ENCODE data around the gene CYP26B1.
A peak's percentile ranks its signal among the peaks of the same experiment; 100 is the strongest.

Gene CYP26B1

GRCh38 chr2:72147303-72147971 lies at the start of gene CYP26B1:
Gene CYP26B1, minus strand, starts transcription at chr2:72147862. Its CDS starts 28 bp downstream, at chr2:72147834.
- ATAC-seq (no peak), DNase-seq (peak; percentile 18)

GRCh38 chr2:72193723-72194122 lies 46.1 kb upstream of the CYP26B1 start:
- ATAC-seq (no peak), DNase-seq (no peak)

DNA sequence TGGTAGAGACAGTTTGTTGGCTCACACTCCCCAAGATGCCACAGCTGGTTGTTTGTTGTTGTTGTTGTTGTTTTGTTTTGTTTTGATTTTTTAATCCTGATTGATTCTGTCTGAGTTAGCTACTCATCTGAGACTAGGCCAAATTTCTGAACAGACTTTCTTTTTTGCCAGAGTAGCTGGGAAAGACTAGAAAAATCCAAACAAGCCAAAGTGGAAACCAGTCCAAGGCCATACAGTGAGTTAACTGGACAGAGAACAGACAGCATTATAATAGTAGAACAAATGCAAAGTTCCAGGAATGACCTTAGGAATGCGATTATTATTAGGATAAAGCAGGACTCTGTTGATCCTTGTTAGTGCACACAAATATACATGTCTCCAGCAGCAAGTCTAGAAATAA lies 43.8 kb upstream of the CYP26B1 start:
- DNase-seq (no peak), ATAC-seq (no peak)

DNA sequence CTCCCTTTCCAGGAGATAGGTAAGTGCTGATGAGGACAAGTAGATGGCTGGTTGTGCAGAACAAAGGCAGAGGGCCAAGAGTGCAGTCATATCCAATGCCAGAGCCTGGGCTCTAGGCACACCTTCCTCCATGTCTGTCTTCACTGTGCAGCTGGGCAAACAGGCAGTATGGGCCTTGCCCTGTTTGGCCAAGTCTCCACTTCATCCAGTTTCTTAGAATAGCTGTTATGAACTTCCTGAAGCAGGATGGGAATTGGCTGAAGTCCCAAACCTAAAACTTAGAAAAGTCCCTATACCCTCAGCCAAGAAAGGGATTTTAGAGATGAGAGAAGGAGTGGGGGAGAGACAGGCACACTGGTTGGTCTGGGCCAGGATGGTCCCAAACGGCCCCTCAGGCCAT lies 37.5 kb upstream of the CYP26B1 start:
- no peak for DNase-seq
- no peak for ATAC-seq

- no peak for DNase-seq
- ATAC-seq: no peak
These were observed 35.8 kb upstream of the CYP26B1 start for GRCh38 chr2:72183466-72183865.

DNA sequence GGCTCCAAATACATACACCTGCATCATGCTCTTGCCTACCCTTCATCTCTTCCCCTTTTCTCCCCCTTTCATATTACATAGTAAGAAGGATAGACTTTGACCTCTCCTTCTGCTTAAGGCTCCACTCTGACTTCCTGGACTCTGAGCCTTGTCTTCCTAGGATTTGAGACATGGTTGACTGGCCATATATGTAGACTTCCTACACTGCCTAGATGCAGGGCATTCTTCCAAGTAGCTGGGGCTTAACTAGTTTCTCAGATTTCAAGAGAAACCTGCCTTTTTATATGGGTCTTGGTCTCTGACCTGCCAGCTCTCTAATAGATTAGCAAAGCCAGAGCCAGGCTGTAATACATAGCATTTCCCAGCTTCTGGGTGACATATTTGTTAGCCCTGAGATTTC lies 35.4 kb upstream of the CYP26B1 start:
- DNase-seq: no peak
- no peak for ATAC-seq

DNA sequence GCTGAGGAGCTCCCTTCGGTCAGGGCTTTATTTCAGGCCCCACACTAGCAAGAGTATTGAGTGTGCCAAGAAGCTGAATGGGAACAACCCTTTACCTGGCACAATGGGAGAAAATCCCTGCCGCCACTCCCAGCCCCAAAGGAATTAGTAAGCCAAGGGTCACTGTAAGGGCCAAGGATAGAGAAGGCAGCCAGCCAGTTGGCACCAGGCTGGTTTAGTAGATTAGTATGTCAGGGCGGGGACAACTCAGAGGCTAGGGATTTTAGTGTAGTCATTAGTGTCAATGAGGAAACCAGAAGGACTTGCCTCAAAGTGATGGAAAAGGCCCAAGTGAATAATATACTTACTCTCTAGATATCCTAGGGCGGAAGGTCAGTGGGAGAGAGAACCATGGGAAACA lies 34.9 kb upstream of the CYP26B1 start:
- DNase-seq (no peak), ATAC-seq (no peak)

DNA sequence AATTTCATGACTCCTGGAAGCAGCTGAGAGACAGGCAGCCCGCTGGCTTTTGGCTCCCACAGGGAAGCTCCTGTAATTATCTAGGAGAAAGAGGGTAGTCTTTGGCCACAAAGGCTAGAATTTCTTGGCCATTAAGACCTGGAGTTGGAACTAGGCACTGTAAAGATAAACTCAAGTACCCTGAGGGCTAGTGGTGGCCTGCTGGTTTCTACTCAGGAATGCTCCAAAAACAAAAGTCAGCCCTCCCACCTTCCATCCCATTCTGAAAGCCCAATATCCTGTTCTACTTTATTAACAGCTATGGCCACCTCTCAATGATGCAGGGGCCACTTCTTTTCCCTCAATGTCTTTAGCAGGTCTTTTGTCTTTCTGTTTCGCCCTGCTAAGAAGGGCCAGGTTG lies 34.0 kb upstream of the CYP26B1 start:
- DNase-seq (no peak), ATAC-seq (no peak)

DNA sequence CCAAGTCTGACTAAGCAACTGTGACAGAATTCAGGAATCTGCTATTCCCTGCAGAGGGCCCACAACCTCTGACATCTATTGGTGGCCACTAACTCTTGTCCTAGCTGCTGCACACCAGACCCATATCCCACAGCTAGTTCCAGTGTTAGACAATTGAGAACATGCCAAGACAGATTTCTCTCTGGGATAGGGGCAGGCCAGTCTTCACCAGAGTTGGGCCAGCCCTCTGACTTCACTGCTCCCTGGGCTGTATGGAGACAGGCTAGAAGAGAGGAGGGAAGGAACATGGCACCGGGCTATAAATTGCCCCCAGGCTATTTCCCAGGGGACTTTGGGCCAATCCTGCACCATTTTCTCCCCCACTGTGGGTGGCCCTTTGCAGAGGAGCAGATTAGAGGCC lies 32.7 kb upstream of the CYP26B1 start:
- no peak for DNase-seq
- ATAC-seq: no peak

GRCh38 chr2:72178551-72178950 lies 30.9 kb upstream of the CYP26B1 start:
- ATAC-seq (no peak), DNase-seq (no peak)

GRCh38 chr2:72176281-72176680 lies 28.6 kb upstream of the CYP26B1 start:
- no peak for ATAC-seq
- no peak for DNase-seq

DNA sequence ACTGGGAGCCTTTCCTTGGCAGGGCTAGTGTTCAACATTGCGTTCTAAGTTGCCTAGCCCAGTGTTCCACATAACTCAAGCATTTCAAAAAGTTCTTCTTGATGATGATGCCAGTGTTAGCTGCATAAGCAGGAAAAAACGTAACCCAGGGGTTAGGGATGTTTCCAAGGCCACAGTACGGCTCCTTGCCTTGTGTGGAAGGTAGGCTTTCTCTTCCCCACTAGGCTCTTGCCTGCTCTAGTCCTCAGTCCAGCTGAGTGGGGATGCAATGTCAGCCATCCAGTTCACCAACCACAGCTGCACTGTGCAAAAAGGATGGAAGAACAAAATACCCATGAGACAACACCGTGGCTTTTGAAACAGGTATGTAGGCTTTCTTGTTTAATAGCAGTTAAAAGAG lies 28.0 kb upstream of the CYP26B1 start:
- ATAC-seq (no peak), DNase-seq (no peak)

DNA sequence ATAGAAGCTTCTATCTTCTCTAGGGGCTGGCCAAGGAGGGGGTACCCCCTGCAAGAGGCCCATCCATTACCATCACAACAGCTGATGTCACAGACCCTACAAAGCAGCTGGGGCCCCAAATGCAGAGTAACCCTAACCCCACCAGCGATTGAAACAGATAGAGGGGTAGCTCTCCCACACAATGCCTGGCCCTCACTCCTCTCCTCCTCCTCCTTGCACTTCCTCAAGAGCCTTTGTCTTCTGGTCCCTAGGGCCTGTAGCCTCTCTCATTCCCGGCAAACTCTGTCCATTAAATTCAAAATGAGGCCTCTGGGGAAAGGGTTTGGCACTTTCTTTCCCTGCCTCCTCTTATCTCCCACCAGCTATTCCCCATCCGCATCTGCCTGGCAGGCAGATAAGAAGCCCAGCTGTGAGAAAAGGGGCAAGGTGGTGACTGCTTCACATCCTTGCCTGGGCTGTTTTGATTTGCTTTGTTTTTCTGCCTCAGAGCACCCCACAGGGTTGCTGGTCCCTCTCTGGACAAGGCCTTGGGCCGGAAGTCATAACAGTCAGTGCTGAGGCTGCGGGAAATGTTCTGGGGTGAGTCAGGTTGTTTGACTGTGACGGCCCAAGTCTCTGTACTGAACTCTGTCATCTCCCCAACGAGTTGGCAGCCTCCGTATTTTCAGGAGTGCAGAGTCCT lies 26.1 kb upstream of the CYP26B1 start:
- no peak for ATAC-seq
- DNase-seq: no peak

GRCh38 chr2:72172478-72172877 lies 24.8 kb upstream of the CYP26B1 start:
- no peak for ATAC-seq
- no peak for DNase-seq

- DNase-seq: no peak
- ATAC-seq: no peak
These were observed 18.6 kb upstream of the CYP26B1 start for GRCh38 chr2:72166279-72166678.

- ATAC-seq (no peak), DNase-seq (no peak)
These were observed 18.1 kb upstream of the CYP26B1 start for GRCh38 chr2:72165792-72166191.

DNA sequence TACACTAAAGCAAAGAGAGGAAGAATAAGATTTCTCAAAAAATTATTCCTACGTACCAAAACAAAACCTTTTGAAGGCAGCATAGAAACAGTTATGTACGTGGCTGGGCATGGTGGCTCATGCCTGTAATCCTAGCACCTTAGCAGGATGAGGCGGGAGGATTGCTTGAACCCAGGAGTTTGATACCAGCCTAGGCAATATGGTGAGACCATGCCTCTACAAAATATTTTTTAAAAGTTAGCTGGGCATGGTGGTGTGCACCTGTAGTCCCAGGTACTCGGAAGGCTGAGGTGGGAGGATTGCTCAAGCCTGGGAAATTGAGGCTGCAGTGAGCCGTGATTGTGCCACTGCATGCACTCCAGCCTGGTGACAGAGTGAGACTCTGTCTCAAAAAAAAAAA lies 14.9 kb upstream of the CYP26B1 start:
- no peak for ATAC-seq
- DNase-seq: no peak

DNA sequence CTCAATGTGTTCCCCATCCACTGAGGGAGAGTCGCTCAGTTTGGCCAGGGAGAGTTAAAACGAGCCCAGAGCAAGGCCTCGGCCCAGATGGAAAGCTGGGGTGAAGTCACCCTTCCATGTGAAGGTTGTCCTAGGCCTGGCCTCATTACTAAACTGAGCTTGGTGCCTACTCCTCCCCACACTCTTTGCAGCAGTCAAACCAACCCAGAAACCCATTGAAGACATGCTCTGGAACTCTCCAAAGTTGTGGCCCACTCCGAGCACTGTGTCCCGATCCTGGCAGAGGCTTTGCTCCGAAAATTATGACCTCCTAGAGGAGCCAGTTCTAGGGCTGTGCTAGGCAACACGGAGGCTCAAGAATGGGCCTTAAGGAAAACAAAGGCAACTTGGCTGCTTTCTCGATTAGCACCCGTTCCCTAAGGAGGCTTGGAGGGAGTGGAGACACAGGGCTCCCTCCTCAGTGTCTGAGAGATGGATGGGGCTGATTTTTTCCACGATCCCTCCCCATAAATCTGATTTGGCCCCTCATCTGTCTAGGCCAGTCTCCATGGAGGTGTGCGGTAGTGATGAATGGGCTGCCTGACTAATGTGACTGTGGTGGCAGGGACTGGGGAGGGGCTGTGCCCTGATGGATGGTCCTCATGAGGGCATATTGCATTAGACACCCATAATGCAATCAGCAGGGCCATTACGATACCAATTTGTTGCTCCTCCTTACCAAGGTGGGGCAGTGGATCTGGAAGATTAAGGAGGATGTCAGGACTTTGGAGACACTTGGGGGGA lies 11.7 kb upstream of the CYP26B1 start:
- ATAC-seq: no peak

GRCh38 chr2:72157871-72158771 lies 10.5 kb upstream of the CYP26B1 start:
- ATAC-seq (no peak), DNase-seq (no peak)

More for the DNA sequence above, 11.7 kb upstream of the CYP26B1 start:
- DNase-seq: no peak

DNA sequence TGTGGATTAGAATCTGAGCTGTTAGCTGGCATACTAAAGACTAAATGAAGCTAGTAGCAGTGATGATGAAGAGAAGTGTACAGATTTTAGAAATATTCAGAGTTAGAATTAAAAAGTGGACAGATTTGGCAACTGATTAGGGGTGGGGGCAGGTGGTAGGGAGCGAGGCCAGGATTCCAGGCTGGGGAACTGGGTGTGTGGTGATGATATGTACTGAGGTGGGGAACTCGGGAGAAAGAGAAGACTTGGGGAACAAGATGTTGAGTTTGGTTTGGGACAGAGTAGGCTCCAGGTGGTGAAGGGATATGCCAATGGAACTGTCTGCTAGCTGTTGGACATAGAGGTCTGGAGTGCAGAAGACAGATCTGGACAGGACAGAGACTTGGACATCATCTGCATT lies 9.2 kb upstream of the CYP26B1 start:
- ATAC-seq (no peak), DNase-seq (no peak)

DNA sequence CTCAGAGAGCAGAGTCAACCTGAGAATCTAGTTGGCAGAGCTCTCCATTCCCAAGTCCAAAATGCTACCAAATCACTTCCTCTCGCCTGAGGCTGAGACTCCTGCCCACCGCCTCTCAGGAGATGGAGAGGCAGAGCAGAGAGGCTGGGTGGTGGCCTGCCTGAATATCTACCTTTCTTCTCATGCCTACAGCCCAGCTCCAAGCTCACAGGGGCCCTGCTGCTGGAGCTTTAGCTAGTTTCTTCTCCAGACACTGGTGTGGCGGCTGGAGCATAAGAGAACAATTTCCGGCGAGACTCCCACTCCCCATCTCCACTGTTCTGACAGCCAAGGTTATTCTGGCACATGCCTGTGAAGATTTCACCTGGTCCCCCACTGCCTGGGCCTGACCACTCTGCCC lies 8.1 kb upstream of the CYP26B1 start:
- ATAC-seq (no peak), DNase-seq (no peak)

- DNase-seq (no peak), ATAC-seq (no peak)
These were observed 7.5 kb upstream of the CYP26B1 start for GRCh38 chr2:72155151-72155550.
